HG02943 (cell line): Measurements from ENCODE around the gene TBPL2.

Source experiments
- ATAC-seq: cut with Tn5 transposase; IDR thresholded peaks from one replicate; pipeline ENCODE4 v1.9.1; 2021; ENCODE audit warnings: mild to moderate bottlenecking, low read depth, moderate library complexity; ENCODE audit not compliant: unreplicated experiment

TBPL2 gene

DNA sequence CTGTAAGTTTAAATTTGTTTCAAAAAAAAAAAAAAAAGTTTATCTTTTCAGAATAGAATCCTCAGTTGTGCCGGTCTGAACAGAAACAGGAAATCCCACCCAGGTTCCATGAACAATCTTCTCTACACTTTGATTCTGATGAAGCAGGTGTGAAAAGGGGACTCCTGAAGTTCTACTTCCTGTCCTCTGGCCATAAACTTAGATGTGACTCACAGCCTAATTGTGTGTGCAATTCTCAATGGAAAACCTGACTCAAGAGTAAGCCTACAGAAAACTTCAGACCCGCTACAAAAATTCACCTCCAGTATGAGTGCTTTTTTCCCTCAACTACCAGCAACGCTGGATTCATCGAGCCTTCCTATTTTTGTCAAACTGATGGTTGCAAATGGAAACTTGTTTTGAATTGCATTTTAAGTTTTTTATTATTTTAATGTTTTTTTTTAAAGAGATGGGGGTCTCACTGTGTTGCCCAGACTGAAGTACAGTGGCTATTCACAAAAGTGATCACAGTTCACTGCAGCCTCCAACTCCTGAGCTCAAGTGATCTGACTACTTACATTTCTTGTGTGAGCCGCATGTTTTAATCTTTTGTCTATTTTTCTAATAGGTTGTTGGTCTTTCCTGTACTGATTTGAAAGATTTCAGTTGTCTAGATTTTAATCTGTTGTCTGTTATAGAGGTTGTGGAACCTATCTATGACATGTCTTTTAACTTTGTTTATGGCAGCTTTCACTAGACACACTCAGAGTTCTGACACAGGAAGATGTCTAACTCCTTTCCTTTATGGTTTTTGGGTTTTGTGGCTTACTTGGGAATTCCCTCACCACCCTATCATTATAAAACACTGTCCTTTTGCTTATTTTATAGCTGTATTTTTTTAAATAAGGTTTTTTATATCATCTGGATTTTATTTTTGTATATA, 66.4 kb downstream of the TBPL2 start:
- no peak for ATAC-seq

DNA sequence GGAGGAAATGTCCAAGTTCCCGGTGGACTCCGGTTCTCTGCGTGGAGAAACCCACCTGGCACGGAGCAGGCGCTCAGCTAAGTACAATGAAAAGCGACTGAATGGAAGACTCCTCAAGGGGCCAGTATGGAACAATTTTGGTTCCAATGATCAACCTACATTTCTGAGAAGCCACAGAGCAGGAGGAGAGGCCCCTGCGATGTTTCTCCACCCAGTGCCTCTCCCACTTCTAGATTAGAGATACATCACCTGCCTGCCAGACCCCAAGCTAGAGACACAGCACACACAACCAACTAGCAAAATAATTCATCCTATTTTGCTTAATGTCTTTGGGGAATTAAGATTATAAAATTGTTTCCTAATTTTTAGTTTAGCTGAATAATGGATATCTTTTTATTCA, 67.6 kb downstream of the TBPL2 start:
- ATAC-seq = no peak

DNA sequence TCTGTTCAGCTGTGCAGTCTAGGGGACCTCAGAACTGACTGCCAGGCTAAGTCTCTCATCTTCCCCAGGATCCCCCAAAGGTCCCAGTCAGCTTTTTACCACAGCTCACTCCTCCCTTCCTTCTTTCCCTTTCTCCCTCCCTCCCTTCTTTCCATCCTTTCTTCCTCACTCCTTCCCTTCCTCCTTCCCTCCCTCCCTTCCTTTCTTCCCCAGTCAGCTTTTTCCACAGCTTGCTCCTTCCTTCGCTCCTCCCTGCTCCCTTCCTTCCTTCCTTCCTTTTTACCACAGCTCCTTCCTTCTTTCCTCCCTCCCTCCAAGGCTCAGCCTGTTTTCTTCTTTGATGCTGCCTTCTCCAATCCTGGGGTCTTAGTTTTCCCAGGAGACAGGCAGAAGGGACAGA, 68.0 kb downstream of the TBPL2 start:
- no peak for ATAC-seq

DNA sequence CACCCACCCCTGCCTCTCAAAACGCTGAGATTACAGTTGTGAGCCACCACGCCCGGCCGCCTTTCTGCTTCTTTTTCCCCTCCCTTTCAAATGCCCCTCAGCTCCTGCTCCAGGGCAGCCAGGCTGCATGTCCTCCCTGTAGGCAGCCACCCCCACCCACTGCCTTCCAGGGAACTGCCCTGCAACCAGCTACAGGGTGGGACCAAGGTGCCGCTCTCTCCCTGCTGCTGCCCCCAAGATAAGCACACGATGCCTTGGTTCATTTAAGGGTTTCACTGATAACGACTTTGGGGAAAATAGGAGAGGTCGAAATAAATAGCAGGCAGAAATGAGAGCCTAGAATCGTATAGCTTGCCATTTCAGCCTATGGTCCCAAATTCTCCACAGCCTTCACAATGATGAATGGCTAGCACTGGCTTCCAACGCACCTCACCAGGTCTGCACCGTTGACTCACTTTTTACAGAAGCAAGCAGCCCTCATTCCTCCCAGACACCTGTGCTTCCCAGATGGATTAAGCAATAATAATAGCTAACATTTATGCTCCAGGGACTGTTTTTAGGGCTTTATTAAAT, 69.4 kb downstream of the TBPL2 start:
- ATAC-seq = no peak

DNA sequence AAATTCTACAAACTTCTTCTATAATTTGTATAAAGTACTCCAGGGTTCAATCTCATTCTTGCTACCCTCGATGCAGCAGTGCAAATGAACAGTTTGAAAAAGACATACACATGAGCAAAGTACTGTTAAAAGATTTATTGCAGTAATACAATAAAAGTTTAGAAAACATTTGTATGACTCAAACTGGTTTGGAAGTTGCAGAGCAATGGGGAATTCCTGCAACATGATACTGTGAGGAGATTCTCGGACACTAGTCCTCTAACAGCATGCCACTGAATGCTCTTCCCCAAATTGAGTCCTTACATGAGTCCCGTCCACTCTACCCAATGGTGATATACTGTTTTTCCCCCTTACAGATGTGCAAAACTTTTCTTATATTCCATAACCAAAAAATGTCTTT, 74.1 kb downstream of the TBPL2 start:
- no peak for ATAC-seq
